PFSK-1 (cell line): Measurements from ENCODE around the gene OPRD1.

ENCODE experiments used
- POLR2AphosphoS5 ChIP-seq: IDR thresholded peaks from 2 replicates; pipeline ENCODE4 v1.6.1; 2012; ENCODE audit warnings: low read depth, mild to moderate bottlenecking, control low read depth, low read length, moderate library complexity
- REST ChIP-seq, 2 experiments: IDR thresholded peaks; 2 replicates each; pipeline versions ENCODE4 v1.6.1 to v1.8.0; 2011 to 2012; ENCODE audit warnings: low read depth in 2 of 2, low read length in 2 of 2, control low read depth in 1 of 2, inconsistent platforms in 1 of 2, mild to moderate bottlenecking in 1 of 2, moderate library complexity in 1 of 2; ENCODE audit not compliant: insufficient read depth in 1 of 2
- TAF1 ChIP-seq: IDR thresholded peaks from 2 replicates; pipeline ENCODE4 v1.6.1; 2012; ENCODE audit warnings: low read length, control low read depth, borderline replicate concordance; ENCODE audit not compliant: insufficient read depth

- TF ChIP-seq REST (IDR thresholded peaks at IDR 0.05; ENCODE audit: insufficient read depth in 1 of 2, low read depth in 2 of 2, low read length in 2 of 2): no peak
- TF ChIP-seq POLR2AphosphoS5: no peak
- no peak for TF ChIP-seq TAF1
Measured at GRCh38 chr1:28891256-28891655, 79.3 kb downstream of the OPRD1 start.
